Measurements from ENCODE around the gene KCTD16.

KCTD16 gene

GRCh38 chr5:144333336-144333920, 162.8 kb downstream of the KCTD16 start:
- no peak for DNase-seq (ENCODE audit: low read depth)

- DNase-seq (ENCODE audit: low read depth), result no peak
Observed at GRCh38 chr5:144335561-144335960, 164.9 kb downstream of the KCTD16 start.

GRCh38 chr5:144336191-144336961, 165.7 kb downstream of the KCTD16 start:
- DNase-seq (ENCODE audit: low read depth), result no peak

- DNase-seq (ENCODE audit: low read depth), result no peak
Observed at GRCh38 chr5:144352330-144352729, 181.7 kb downstream of the KCTD16 start.

GRCh38 chr5:144352732-144353317, 182.2 kb downstream of the KCTD16 start:
- DNase-seq (ENCODE audit: low read depth), result no peak

- no peak for DNase-seq (ENCODE audit: low read depth)
Observed at GRCh38 chr5:144356489-144356888, 185.8 kb downstream of the KCTD16 start.

GRCh38 chr5:144361406-144361805, 190.7 kb downstream of the KCTD16 start:
- DNase-seq (ENCODE audit: low read depth), result no peak

- DNase-seq (ENCODE audit: low read depth), result no peak
Observed at GRCh38 chr5:144365885-144366284, 195.2 kb downstream of the KCTD16 start.

GRCh38 chr5:144367991-144368390, 197.3 kb downstream of the KCTD16 start:
- DNase-seq (ENCODE audit: low read depth), result no peak

GRCh38 chr5:144368556-144368955, 197.9 kb downstream of the KCTD16 start:
- peak; percentile 35 for DNase-seq (ENCODE audit: low read depth)

- DNase-seq (ENCODE audit: low read depth), result no peak
Observed at GRCh38 chr5:144369006-144369405, 198.3 kb downstream of the KCTD16 start.

- no peak for DNase-seq (ENCODE audit: low read depth)
Observed at GRCh38 chr5:144370273-144370672, 199.6 kb downstream of the KCTD16 start.

GRCh38 chr5:144374637-144375036, 204.0 kb downstream of the KCTD16 start:
- DNase-seq (ENCODE audit: low read depth), result no peak

GRCh38 chr5:144377207-144377606, 206.5 kb downstream of the KCTD16 start:
- no peak for DNase-seq (ENCODE audit: low read depth)

- DNase-seq (ENCODE audit: low read depth), result no peak
Observed at GRCh38 chr5:144378681-144379080, 208.0 kb downstream of the KCTD16 start.

- DNase-seq (ENCODE audit: low read depth), result no peak
Observed at GRCh38 chr5:144385597-144385996, 214.9 kb downstream of the KCTD16 start.

- no peak for DNase-seq (ENCODE audit: low read depth)
Observed at GRCh38 chr5:144386315-144386714, 215.6 kb downstream of the KCTD16 start.

GRCh38 chr5:144390133-144390532, 219.5 kb downstream of the KCTD16 start:
- DNase-seq (ENCODE audit: low read depth), result peak; percentile 23

GRCh38 chr5:144391044-144391443, 220.4 kb downstream of the KCTD16 start:
- no peak for DNase-seq (ENCODE audit: low read depth)

GRCh38 chr5:144393641-144394435, 223.2 kb downstream of the KCTD16 start:
- DNase-seq (ENCODE audit: low read depth), result no peak

- DNase-seq (ENCODE audit: low read depth), result no peak
Observed at GRCh38 chr5:144395704-144396103, 225.0 kb downstream of the KCTD16 start.

- DNase-seq (ENCODE audit: low read depth), result no peak
Observed at GRCh38 chr5:144403058-144403457, 232.4 kb downstream of the KCTD16 start.
